Dermis blood vessel endothelial cell (primary cell): ENCODE results near the gene LDAH. TPM values are rescaled to one million over a fixed set of nuclear protein-coding genes. Genes with fewer than 3 reads are reported as not detected.
"Not testable (repeated sequence)": the region's sequence is repeated elsewhere in the genome, so short reads cannot be mapped to it uniquely, and the experiment has no call there.

Experiments used
- DNase-seq: peaks from one replicate; pipeline ENCODE4 v3.0.0; 2010
- total RNA-seq: library from RNA; depleted of rRNA; stranded (reverse); fragments of >200 nt; gene quantifications from 2 replicates; pipeline ENCODE4 v1.2.3, GENCODE V29; 2014

The LDAH gene
- total RNA-seq, 1 donor from 2014 or later: 33.7 TPM

DNA sequence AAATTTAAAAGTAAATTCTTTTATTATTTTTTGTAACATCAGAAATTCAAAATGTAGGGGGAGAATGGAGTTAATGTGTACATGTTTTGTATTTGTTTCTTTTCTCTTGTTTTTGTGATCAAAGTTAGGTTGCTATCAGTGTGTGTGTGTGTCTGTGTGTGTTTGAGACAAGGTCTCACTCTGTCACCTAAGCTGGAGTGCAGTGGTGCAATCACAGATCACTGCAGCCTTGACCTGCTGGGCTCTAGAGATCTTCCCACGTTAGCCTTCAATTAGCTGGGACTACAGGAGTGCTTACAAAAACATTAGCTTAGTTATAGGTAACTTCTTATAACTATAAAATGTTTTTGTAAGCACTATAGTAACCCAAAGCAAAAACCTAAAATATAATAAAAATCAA lies 105.3 kb downstream of the LDAH start:
- DNase-seq: no peak

DNA sequence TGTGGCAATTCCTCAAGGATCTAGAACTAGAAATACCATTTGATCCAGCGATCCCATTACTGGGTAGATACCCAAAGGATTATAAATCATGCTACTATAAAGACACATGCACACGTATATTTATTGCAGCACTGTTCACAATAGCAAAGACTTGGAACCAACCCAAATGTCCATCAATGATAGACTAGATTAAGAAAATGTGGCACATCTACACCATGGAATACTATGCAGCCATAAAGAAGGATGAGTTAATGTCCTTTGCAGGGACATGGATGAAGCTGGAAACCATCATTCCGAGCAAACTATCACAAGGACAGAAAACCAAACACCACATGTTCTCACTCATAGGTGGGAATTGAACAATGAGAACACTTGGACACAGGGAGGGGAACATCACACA lies 106.7 kb downstream of the LDAH start:
- not testable (repeated sequence) for DNase-seq

DNA sequence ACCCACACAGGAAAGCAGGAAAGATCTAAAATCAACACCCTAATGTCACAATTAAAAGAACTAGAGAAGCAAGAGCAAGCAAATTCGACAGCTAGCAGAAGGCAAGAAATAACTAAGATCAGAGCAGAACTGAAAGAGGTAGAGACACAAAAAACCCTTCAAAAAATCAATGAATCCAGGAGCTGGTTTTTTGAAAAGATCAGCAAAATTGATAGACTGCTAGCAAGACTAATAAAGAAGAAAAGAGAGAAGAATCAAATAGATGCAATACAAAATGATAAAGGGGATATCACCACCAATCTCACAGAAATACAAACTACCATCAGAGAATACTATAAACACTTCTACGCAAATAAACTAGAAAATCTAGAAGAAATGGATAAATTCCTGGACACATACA lies 108.5 kb downstream of the LDAH start:
- DNase-seq: not testable (repeated sequence)

DNA sequence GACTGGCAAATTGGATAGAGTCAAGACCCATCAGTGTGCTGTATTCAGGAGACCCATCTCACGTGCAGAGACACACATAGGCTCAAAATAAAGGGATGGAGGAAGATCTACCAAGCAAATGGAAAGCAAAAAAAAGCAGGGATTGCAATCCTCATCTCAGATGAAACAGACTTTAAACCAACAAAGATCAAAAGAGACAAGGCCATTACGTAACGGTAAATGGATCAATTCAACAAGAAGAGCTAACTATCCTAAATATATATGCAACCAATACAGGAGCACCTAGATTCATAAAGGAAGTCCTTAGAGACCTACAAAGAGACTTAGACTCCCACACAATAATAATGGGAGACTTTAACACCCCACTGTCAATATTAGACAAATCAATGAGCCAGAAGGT lies 109.3 kb downstream of the LDAH start:
- DNase-seq: not testable (repeated sequence)

DNA sequence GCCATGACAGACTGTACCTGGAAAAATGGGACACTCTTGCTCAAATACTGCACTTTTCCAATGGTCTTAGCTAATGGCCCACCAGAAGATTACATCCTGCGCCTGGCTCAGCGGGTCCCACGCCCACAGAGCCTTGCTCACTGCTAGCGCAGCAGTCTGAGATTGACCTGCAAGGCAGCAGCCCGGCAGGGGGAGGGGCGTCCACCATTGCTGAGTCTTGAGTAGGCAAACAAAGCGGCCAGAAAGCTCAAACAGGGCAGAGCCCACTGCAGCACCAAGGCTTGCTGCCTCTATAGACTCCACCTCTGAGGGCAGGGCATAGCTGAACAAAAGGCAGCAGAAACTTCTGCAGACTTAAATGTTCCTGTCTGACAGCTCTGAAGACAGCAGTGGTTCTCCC lies 111.3 kb downstream of the LDAH start:
- not testable (repeated sequence) for DNase-seq

DNA sequence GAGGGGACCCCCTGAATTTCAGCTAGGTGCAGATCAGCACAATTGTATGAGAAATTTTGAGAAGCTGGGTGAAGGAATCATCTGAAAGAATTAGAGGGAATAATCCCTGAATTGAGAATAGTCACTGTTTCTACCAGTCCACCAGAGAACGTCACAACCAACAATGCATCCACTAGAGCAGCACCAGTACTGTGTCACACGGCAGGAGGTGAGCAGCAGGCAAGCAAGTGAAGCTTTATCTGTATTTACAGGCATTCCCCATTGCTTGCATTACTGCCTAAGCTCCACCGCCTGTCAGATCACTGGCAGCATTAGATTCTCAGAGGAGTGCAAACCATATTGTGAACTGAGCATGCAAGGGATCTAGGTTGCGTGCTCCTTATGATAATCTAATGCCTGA lies 115.3 kb downstream of the LDAH start:
- DNase-seq: no peak

DNA sequence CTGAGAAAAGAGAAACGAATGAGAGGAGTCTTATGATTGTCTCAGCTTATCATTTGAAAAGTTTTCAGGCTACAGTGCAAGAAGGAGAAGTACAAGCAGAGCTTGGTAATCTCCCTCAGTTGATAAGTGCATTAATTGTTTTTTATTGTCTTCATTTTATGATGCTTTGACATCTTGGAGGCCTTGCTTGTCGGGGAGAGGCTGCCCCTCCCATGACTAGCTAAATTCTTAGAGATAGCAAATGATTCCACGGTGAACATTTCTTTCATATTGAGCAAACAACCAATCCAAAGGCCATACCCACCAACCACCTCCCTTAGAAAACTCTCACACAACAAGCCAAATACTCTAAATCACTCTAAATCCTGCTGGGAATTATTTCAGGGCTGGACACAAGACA lies 116.1 kb downstream of the LDAH start:
- no peak for DNase-seq

DNA sequence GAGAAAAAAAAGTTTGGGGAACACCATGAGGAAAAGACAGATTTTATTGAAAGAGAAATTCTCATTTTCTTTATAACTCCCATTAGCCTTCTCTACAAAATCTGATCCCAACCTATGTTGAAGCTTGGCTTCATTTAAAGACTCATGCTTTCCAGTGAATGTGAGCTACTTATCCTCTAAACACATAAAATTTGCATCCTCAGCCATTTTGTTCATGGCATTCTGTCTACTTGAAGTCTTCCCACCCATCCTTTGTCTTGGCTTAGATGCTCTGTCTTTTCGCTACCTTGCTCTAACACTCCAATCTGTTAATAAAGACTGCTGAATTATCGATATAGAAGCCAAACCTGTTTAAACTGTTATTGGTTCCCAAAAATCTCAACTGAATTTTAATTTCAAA lies 116.7 kb downstream of the LDAH start:
- DNase-seq: no peak

DNA sequence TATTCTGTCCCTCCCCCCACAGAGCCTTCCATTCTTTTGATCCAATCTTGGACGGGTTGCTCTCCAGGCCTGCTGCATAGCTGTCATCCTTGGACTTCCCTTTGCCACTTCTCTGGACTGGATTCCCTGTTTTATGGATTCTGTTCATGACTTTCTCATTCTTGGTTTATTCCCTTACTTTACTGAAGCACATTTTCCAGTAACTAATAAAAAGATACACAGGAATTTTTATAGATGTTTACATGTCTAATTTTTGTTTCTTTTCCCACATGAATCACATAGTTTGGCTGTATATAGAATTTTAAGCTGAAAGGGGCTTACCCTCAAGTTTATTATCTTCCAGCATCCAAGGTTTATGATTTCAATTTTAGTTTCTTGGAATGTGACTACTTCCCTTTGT lies 118.0 kb downstream of the LDAH start:
- no peak for DNase-seq

DNA sequence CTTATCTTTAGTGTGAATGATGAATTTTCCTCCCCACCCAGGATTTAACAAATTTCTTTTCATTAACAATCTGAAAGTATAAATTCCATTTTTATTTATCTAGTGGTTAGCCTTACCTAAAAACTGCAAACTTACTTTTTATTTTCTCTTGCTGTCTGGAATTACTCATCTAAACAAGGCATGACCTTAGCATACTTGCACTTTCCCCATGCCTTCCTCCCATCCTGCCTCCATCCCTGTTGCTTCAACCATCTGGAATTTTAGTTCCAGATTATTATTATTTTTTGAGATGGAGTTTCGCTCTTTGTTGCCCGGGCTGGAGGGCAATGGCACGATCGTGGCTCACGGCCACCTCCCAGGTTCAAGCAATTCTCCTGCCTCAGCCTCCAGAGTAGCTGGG lies 120.3 kb downstream of the LDAH start:
- DNase-seq: no peak

DNA sequence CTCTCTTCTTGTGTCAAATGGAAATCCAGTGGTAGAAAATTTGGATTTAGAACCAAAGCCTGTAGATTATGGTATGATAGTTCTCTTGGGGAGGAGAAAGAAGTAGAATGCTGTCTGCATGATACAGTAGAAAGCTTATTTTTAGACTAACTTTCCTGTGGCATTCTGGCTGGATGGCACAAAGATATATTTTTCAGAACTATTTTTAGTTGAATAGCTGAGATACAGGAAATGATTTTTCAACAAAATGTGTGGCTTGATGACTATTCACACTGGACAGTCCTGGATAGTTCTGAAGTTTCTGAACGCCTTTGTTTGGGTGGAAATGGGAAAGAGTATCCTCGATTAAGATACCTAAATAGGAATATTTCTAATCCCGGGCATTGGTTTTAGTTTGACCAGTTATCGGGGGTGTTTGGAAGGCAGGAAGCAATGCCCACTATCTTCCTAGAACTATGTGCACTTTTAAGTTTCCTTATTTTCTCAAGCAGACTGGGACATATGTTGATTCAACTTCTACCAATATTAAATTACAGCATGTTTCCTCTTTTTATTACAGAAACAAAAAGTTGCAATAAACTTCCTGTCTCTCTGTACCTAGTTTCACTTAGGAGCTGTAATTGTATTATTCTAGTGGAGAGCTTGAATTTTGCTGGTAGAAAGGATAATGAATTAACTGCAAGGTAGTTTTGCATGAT lies 123.8 kb downstream of the LDAH start:
- DNase-seq: peak; percentile 35

DNA sequence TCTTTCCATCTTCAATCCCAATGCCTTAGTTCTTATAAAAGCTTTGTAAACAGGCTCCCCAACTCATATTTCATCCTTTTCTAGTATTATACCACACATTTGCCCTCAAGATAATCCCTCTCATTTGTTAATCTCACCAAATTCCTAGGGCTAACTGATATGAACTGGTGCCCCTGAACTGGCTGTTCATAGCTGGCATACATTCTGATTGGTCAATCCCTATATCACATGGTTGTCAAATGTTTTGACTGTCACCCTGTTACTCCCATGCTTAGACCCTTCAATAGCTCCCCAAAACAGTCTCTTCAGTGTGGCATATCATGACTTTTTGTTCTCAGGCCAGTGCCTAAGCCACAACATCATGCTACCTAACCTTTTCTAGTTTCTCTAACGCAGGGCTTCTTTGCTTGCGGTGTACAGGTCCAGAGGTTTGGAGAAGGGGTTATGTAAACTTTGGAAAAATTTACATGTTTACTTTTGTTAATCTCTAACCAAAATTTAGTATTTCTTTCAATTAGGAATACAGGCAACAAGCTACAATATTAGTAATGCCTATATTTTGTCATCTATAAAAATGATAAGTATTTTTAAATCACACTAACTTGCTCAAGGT lies 125.5 kb downstream of the LDAH start:
- DNase-seq: no peak

DNA sequence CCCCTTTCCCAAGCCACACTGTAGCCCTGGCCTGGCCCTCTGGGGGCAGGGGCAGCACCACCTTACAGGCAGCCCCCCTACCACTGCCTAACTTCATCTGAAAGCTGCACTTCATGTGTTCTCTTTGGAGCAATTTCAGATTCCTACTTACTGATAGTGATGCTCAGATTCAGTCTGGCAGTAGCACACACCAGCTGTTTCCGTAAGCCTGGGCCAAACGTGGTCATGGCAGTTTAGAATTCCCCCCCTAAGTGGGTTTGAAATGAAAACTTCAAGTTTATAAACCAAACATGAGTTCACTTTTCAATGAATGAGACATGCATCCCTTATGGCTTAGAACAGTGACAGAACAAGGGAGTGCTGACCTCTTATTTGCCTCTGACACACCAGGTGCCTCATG lies 126.5 kb downstream of the LDAH start:
- DNase-seq: no peak

DNA sequence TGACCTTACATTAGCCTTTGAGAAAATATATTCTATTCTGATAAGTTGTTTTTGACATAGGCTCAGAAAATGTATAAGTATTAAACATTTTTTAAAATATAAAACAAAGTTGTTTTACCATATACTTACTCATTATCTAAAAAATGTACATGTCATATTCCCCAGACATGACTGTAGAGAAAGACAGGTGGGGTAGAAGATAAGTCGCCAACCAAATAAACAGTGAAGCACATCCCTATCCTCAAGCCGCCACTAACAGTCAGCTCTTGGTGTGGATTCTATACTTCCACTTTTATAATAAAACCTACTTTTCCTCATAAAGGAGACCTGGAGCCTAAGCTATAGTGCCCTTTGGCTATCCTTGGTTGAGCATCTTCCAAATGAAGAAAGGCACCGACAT lies 129.6 kb downstream of the LDAH start:
- no peak for DNase-seq

DNA sequence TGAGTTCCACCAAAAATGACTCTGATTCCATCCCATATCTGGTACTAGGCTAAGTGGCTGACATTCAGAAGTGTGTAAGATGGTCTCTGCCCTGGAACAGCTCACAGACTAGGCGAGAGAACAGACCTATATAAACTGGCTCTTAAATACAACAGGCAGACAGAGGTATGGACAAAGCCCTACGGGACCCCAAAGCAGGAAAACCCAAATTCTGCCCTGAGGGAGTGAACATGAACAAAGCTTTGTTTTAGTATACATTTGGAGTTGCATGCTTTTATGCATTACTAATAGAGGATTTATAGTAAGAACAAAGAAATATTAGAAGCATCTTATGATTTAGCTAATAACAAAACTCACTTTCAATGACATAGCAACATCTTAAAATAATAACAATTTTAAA lies 130.8 kb downstream of the LDAH start:
- DNase-seq: no peak

DNA sequence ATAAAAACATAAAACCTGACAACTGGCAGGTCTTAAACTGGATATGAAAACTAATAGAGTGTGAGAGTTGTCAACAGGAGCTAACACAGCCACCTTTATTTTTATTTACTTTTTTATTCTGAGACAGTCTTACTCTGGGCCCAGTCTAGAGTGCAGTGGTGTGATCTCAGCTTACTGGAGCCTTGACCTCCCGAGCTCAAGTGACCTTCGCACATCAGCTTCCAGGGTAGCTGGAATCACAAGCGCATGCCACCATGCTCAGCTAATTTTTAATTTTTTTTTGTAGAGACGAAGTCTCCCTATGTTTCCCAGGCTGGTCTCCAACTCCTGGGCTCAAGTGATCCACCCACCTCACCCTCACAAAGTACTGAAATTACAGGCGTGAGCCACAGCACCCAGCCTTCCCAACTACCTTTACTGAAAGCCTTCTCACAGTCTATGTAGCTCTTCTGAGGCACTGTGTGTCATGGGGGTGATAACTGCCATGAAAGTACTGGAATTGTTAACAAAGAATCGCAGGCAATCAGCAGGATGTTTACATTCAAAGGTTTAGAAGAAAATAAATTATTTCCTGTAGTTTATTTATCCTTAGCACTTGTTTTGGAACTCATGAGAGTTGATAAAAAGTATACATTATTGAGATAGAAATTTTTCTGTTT lies 131.7 kb downstream of the LDAH start:
- DNase-seq: no peak

DNA sequence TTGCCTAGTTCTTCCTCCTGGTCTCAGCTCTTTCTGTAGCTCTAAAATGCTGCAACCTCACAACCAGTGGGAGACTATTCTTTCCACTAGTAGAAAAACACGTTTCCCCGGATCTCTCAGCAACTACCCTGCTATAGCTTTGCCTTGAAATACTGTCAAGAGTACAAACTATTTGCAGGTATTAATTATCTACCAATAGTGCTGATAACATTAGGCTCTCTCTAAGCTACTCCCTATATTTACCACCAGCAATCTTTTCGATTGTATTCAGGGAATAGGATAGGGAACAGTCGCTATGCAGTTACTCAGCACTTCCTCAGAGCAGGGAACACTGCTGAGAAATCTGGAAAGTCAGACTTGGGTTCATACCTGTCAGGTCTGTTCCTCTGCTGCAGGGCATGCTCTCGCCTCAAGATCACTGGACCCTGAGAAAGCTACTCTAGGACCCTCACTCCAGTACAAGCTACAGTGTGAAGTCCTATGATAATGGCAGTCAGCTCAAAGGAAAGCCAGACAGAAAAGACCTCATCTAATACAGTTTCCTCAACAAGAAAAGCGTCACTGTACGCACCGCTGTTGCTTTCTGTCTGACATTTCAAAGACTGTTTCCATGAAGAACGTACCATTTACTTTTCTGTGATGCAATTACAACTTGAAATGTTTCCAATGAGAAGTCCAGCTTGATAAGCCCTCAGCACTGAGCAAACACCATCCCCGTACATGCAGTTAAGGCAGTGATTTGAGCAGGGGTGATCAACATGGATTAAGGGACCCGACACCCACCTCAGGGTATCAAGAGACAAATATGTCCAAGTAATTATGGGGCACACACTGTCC lies 133.3 kb downstream of the LDAH start:
- no peak for DNase-seq

DNA sequence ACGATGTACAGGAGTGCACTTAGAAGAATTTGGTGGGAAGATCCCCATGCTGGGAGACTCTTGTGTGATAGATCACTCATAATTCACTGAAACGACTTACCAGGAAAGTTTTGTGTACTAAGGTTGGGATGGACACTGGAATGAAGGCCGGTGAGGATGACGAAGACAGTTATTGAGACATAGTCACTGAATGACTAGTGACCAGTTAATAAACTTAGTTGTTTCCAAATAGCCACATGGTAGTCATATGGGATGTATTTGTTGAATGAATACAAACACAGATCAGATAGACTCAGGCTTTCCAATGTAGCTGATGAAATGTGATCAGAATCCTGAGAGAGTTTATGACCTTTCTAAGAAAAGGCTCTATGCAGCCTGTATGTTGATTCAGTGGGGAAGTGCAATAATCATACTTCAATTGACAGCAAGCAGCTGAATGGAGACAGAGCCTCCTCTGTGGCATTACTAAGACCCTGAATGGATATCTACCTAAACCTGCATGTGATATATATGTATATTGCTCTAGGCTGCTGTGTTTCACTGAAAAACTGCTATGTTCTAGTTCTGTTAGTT lies 135.6 kb downstream of the LDAH start:
- no peak for DNase-seq

DNA sequence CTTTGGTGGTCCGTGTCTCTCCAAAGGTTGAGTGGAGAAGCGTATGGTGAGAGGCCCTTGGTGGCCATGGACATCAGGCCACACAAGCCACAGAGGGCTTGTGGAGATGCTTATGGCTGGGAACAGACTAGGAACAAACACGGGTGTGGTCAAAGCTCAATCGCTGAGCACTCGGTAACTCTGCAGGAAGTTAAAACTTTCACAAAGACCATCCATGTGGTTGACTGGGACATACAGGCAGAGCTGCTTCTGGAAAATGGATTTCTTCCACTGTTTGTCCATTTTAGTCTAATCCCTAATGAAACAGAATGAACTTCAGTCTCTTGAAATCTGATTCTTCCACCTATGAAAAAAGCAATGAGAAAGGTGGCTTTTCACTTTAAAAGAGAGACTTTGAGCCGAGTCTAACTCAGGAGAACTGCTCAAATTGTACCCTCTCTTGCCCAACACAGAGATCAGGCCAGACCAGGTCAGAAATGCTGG lies 138.3 kb downstream of the LDAH start:
- no peak for DNase-seq

DNA sequence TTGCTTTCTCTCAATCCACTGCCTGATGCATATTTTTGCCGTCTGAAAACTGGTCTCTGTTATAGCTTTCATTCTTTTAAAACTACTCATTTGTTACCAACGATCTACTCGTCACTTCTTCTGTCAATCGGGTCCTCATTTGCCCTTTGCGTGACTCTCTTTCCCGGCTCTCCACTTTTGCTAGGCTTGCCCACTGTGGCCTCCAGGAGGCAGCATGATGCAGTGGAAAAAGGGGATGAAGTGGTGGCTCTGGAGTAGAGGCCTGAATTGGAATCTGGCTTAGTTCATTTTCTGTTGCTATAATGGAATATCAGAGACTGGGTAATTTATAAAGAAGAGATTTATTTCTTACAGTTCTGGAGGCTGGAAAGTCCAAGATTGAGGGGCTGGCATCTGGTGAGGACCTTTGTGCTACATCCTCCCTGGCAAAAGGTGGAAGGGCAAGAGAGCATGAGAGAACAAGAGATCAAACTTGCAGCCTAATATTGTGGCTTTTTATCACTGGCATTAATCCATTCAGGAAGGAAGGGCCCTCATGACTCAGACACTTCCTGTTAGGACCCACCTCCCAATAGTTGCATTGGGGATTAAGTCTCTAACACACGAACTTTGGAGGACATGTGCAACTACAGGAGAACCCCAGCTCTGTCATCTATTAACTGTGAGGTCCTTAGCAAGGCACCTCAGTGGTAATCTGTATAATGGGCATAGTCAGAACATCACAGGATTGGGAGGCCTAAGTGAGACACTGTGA lies 140.6 kb downstream of the LDAH start:
- peak; percentile 64 for DNase-seq

DNA sequence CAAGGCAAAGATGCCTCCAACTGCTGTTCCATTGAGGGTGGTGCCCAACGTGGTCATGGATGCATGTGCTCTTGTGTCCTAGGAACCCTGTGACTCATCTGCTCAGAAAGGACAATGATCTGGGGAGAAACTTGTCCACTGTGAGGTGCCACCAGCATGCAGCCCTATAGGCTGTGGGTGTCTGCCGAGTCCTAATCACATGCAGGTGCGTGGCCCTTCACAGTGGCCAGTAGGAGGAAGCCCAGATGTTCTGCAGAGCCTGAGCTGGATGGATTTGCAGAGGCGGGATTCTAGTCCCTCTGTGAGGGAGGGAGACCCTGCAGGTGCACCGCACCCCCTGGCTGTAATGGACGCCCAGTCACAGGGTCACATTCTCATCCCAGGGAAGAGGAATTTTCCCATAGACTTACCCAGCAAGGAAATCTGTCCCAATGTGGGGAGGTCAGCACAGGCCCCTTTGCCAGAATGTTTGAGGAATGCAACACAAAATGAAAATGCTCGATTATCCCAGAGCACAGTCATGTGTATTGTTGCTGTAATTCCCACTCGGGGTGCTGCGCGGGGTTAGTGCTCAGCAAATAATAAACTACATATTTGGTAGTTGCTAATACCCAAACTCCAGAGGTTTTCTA lies 142.0 kb downstream of the LDAH start:
- DNase-seq: no peak

DNA sequence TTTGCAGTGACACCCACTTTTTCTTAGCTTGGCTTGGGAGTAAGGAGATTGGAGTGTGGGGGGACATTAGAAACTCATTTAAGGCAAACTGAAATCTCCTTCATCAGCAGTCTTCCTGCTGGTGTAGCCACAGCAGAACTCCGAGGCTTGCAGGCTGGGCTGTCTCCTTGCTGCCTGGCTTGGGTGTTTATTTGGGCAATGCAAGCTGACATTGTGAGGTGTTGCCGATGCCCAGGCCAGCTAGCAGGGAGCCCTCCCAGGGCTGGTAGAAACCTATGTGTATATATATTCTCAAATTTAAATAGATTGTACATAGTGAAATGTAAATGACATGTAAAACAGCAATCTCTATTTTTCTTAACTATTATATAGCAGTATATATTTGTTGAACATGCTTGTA lies 144.1 kb downstream of the LDAH start:
- no peak for DNase-seq
